H54 (cell line): Measurements from ENCODE around the gene ZNF485.
A peak's percentile ranks its signal among the peaks of the same experiment; 100 is the strongest.
"Not testable (repeated sequence)": the region's sequence is repeated elsewhere in the genome, so short reads cannot be mapped to it uniquely, and the experiment has no call there.

Experiments
- DNase-seq: peaks from one replicate; pipeline ENCODE4 v3.0.0; 2011; ENCODE audit warnings: low spot score, mixed read lengths; ENCODE audit not compliant: insufficient read length
- FAIRE-seq: peaks from 3 replicates; lab custom pipeline; 2011; peaks lifted over from hg19 to GRCh38; lab: Jason Lieb, UNC
- POLR2A ChIP-seq: IDR thresholded peaks from 2 replicates; pipeline ENCODE4 v1.6.1; 2011; ENCODE audit warnings: low read depth, mild to moderate bottlenecking, low read length

The ZNF485 gene

GRCh38 chr10:43606323-43607198 lies at the start of gene ZNF485:
ZNF485 (plus strand) TSS chr10:43606438; CDS start chr10:43607051, 613 bp downstream.
- DNase-seq (peak; percentile 27), FAIRE-seq (no peak)
- peak; percentile 83 for TF ChIP-seq POLR2A

DNA sequence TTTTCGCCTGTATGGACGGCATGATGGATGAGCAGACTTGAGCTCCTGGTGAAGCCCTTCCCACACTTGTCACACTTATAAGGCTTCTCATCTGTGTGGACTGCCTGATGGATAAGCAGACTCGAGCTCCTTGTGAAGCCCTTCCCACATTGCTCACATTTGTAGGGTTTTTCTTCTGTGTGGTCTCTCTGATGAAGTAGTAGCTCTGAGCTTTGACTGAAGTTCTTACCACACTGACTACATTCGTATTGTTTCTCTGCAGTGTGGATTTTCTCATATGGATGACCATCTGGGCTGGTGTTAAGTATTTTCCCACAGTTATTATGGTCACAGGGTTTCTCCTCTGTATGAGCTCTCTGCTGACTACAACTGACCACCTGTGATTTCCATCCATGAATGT lies 49.0 kb upstream of the ZNF485 start:
- FAIRE-seq (no peak), DNase-seq (no peak)
- TF ChIP-seq POLR2A, result no peak

GRCh38 chr10:43569681-43570080 lies 36.6 kb upstream of the ZNF485 start:
- no peak for FAIRE-seq
- no peak for DNase-seq
- no peak for TF ChIP-seq POLR2A

- FAIRE-seq, result no peak
- no peak for DNase-seq
- TF ChIP-seq POLR2A, result no peak
These were observed 35.3 kb upstream of the ZNF485 start for GRCh38 chr10:43570971-43571370.

- DNase-seq (no peak), FAIRE-seq (no peak)
- no peak for TF ChIP-seq POLR2A
These were observed 32.8 kb upstream of the ZNF485 start for GRCh38 chr10:43573250-43574000.

- FAIRE-seq (no peak), DNase-seq (no peak)
- TF ChIP-seq POLR2A, result no peak
These were observed 32.0 kb upstream of the ZNF485 start, which contains the start of gene ZNF239 for GRCh38 chr10:43574001-43574892. ZNF239 (minus strand) TSS chr10:43574616; CDS start chr10:43558079, 16,537 bp downstream.

DNA sequence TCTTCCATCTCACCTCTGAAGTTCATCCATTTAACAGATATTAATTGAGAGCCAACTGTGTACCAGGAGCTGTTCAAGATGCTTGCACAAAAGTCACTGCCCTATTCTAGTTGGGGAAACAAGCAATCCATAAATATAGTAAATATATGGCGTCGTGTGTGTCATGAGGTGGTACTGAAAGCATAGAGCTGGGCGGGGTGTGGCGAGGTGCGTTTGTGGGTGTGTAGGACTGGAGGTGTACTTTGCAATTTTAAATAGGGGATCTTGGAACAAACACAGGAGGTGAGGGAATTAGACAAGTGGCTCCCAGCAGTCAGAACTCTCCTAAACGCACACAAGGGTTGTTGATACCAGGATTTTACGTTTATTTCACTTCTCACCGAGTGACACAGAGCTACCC lies 31.3 kb upstream of the ZNF485 start:
- no peak for TF ChIP-seq POLR2A
- no peak for DNase-seq
- no peak for FAIRE-seq

DNA sequence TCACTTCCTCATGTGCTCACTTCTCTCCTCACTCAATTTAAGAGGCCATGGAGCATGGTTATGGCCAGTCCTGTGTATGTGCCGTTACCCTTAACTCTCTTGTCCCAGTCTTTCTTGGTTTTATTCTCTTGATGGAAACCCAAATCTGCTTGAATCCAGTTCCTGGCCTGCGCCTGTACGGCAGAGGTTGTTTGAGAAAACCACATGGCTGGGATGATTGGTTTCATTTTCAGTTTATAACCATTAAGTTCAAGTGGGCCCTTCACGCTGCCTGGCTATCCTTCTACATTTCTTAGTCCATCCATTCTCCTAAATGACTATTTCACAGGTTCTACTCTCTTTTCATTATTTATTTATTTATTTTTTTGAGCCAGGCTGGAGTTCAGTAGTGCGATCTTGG lies 30.2 kb upstream of the ZNF485 start:
- FAIRE-seq, result no peak
- no peak for DNase-seq
- TF ChIP-seq POLR2A, result no peak

DNA sequence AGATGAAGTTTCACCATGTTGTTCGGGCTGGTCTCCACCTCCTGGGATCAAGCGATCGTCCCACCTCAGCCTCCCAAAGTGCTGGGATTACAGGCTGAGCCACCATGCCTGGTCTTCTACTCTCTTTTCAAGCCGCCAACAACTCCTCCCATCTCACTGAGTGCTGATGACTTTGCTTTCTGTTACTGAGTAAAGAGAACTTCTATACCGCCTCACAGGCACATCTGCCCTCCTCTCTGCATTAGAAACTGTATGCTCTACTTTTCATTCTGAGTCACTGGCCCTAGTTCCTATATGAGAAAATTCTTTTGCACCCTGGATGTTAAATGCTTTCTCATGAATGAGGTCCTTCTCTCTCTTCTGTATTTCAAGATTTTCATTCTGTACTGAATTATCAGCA lies 29.7 kb upstream of the ZNF485 start:
- no peak for FAIRE-seq
- TF ChIP-seq POLR2A, result no peak
- DNase-seq, result no peak

- no peak for TF ChIP-seq POLR2A
- FAIRE-seq (no peak), DNase-seq (no peak)
These were observed 22.2 kb upstream of the ZNF485 start for GRCh38 chr10:43584051-43584450.

DNA sequence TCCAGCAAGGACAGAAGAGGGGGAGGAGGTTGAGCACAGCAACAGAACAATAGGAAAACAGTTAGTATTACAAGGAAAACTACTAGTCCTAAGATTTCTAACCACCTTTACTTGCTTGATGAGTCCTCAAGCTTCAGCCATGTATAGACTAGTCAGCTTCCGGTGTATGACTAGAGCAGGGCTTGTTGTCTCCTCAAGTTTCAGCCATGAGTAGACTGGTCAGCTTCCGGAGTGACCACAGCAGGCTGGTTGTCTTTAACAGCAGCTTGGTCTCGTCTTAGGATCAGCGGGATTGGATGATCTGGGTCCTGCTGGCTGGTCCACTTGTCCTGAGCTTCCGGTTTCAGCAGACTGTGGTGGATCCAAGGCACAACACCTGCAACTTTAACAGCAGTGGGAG lies 21.2 kb upstream of the ZNF485 start:
- FAIRE-seq, result no peak
- DNase-seq, result no peak
- TF ChIP-seq POLR2A, result no peak

DNA sequence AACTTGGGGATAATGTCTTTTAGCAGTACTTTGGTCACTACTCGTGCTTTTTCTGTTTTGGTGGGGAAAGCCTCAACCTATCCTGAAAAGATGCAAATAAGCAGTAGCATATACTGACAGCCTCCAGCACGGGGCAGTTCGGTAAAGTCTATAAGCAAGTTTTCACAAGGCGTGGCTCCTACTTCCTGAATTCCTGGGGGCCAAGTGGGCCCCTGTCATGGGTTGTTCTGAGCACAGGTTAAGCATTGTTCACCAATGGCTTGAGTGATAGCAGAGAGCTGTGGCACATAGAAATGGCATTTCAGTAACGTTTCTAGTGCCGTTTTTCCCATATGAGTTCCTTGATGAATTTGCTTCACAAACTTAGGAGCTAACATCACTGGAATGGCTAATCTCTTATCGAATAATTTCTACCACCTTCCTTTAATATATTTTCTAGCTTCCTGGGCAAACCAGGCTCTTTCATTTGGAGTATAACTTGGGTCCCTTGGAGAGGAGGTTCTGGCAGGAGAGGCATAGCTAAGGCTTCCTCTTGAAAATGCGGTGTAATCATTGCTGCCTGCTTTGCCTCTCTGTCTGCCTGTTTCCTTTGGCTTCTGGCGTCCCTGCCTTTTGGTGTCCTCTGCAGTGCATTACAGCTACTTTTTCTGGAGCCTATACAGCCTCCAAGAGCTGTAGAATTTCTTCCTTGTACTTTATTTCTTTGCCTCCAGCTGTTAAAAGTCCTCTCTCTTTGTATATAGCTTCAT lies 20.1 kb upstream of the ZNF485 start:
- FAIRE-seq (no peak), DNase-seq (no peak)
- TF ChIP-seq POLR2A, result no peak

GRCh38 chr10:43586730-43587115 lies 19.5 kb upstream of the ZNF485 start:
- DNase-seq, FAIRE-seq: not testable (repeated sequence)
